ENCODE results near the gene MUSTN1.

The MUSTN1 gene

GRCh38 chr3:52843881-52844280 lies 9.1 kb upstream of the MUSTN1 start:
- no peaks in the 10 kb centered on the region for H3K4me1 ChIP-seq (ENCODE audit: control insufficient read depth, insufficient read depth, low read length, unreplicated experiment)

GRCh38 chr3:52843108-52843865 lies 8.5 kb upstream of the MUSTN1 start:
- H3K4me1 ChIP-seq (ENCODE audit: control insufficient read depth, insufficient read depth, low read length, unreplicated experiment) = no peaks in the 10 kb centered on the region
- H3K27me3 ChIP-seq (ENCODE audit: insufficient read depth, low read length) = no peaks in the 10 kb centered on the region
- no peak overlapping the region for H2AFZ ChIP-seq (ENCODE audit: low read length, unreplicated experiment)
- no peak overlapping the region for H3K27ac ChIP-seq (ENCODE audit: low read depth, low read length)
- H3K4me3 ChIP-seq (ENCODE audit: low read depth, low read length) = no peak overlapping the region
- H3K79me2 ChIP-seq (ENCODE audit: control insufficient read depth, insufficient read depth, low read length, unreplicated experiment) = no peaks in the 10 kb centered on the region
- no peaks in the 10 kb centered on the region for H3K36me3 ChIP-seq (ENCODE audit: insufficient read depth, low read length)

More at GRCh38 chr3:52843881-52844280, 9.1 kb upstream of the MUSTN1 start:
- no peaks in the 10 kb centered on the region for H3K27me3 ChIP-seq (ENCODE audit: insufficient read depth, low read length)
- H3K4me3 ChIP-seq (ENCODE audit: low read depth, low read length) = no peak overlapping the region
- H3K79me2 ChIP-seq (ENCODE audit: control insufficient read depth, insufficient read depth, low read length, unreplicated experiment) = no peaks in the 10 kb centered on the region
- no peak overlapping the region for H2AFZ ChIP-seq (ENCODE audit: low read length, unreplicated experiment)
- no peaks in the 10 kb centered on the region for H3K36me3 ChIP-seq (ENCODE audit: insufficient read depth, low read length)
- H3K27ac ChIP-seq (ENCODE audit: low read depth, low read length) = no peak overlapping the region

- no peaks in the 10 kb centered on the region for H3K36me3 ChIP-seq (ENCODE audit: insufficient read depth, low read length)
- H3K27me3 ChIP-seq (ENCODE audit: insufficient read depth, low read length) = no peaks in the 10 kb centered on the region
- no peaks in the 10 kb centered on the region for H3K79me2 ChIP-seq (ENCODE audit: control insufficient read depth, insufficient read depth, low read length, unreplicated experiment)
- no peak overlapping the region for H3K4me3 ChIP-seq (ENCODE audit: low read depth, low read length)
- no peak overlapping the region for H3K27ac ChIP-seq (ENCODE audit: low read depth, low read length)
- no peaks in the 10 kb centered on the region for H3K4me1 ChIP-seq (ENCODE audit: control insufficient read depth, insufficient read depth, low read length, unreplicated experiment)
- H2AFZ ChIP-seq (ENCODE audit: low read length, unreplicated experiment) = no peak overlapping the region
Observed at GRCh38 chr3:52842424-52842823, 7.6 kb upstream of the MUSTN1 start.

GRCh38 chr3:52841981-52842340 lies 7.1 kb upstream of the MUSTN1 start:
- H3K36me3 ChIP-seq (ENCODE audit: insufficient read depth, low read length) = no peaks in the 10 kb centered on the region
- H3K4me1 ChIP-seq (ENCODE audit: control insufficient read depth, insufficient read depth, low read length, unreplicated experiment) = no peaks in the 10 kb centered on the region
- no peaks in the 10 kb centered on the region for H3K27me3 ChIP-seq (ENCODE audit: insufficient read depth, low read length)
- no peaks in the 10 kb centered on the region for H3K79me2 ChIP-seq (ENCODE audit: control insufficient read depth, insufficient read depth, low read length, unreplicated experiment)
- no peak overlapping the region for H3K4me3 ChIP-seq (ENCODE audit: low read depth, low read length)
- no peak overlapping the region for H3K27ac ChIP-seq (ENCODE audit: low read depth, low read length)
- no peak overlapping the region for H2AFZ ChIP-seq (ENCODE audit: low read length, unreplicated experiment)

- no peaks in the 10 kb centered on the region for H3K4me1 ChIP-seq (ENCODE audit: control insufficient read depth, insufficient read depth, low read length, unreplicated experiment)
- H3K79me2 ChIP-seq (ENCODE audit: control insufficient read depth, insufficient read depth, low read length, unreplicated experiment) = no peaks in the 10 kb centered on the region
- H3K4me3 ChIP-seq (ENCODE audit: low read depth, low read length) = no peak overlapping the region
- H3K36me3 ChIP-seq (ENCODE audit: insufficient read depth, low read length) = no peaks in the 10 kb centered on the region
- no peaks in the 10 kb centered on the region for H3K27me3 ChIP-seq (ENCODE audit: insufficient read depth, low read length)
- H2AFZ ChIP-seq (ENCODE audit: low read length, unreplicated experiment) = no peak overlapping the region
- H3K27ac ChIP-seq (ENCODE audit: low read depth, low read length) = no peak overlapping the region
Observed at GRCh38 chr3:52841211-52841980, 6.6 kb upstream of the MUSTN1 start.

- Histone ChIP-seq H2AFZ (ENCODE audit: low read length, unreplicated experiment) (no peak overlapping the region), H3K27ac (ENCODE audit: low read depth, low read length) (no peak overlapping the region), H3K36me3 (ENCODE audit: insufficient read depth, low read length) (no peaks in the 10 kb centered on the region), H3K4me1 (ENCODE audit: control insufficient read depth, insufficient read depth, low read length, unreplicated experiment) (no peaks in the 10 kb centered on the region), H3K27me3 (ENCODE audit: insufficient read depth, low read length) (no peaks in the 10 kb centered on the region), H3K4me3 (ENCODE audit: low read depth, low read length) (no peak overlapping the region), H3K79me2 (ENCODE audit: control insufficient read depth, insufficient read depth, low read length, unreplicated experiment) (no peaks in the 10 kb centered on the region)
Observed at GRCh38 chr3:52839892-52840545, 5.2 kb upstream of the MUSTN1 start.

GRCh38 chr3:52839268-52839575 lies 4.4 kb upstream of the MUSTN1 start:
- no peak overlapping the region for H2AFZ ChIP-seq (ENCODE audit: low read length, unreplicated experiment)

GRCh38 chr3:52838561-52839267 lies 3.9 kb upstream of the MUSTN1 start:
- H3K27me3 ChIP-seq (ENCODE audit: insufficient read depth, low read length) = no peaks in the 10 kb centered on the region
- H3K79me2 ChIP-seq (ENCODE audit: control insufficient read depth, insufficient read depth, low read length, unreplicated experiment) = no peaks in the 10 kb centered on the region
- no peak overlapping the region for H2AFZ ChIP-seq (ENCODE audit: low read length, unreplicated experiment)
- H3K36me3 ChIP-seq (ENCODE audit: insufficient read depth, low read length) = no peaks in the 10 kb centered on the region
- no peak overlapping the region for H3K27ac ChIP-seq (ENCODE audit: low read depth, low read length)
- H3K4me3 ChIP-seq (ENCODE audit: low read depth, low read length) = no peak overlapping the region
- H3K4me1 ChIP-seq (ENCODE audit: control insufficient read depth, insufficient read depth, low read length, unreplicated experiment) = no peaks in the 10 kb centered on the region

More at GRCh38 chr3:52839268-52839575, 4.4 kb upstream of the MUSTN1 start:
- Histone ChIP-seq H3K4me3 (ENCODE audit: low read depth, low read length) (no peak overlapping the region), H3K79me2 (ENCODE audit: control insufficient read depth, insufficient read depth, low read length, unreplicated experiment) (no peaks in the 10 kb centered on the region), H3K27me3 (ENCODE audit: insufficient read depth, low read length) (no peaks in the 10 kb centered on the region), H3K4me1 (ENCODE audit: control insufficient read depth, insufficient read depth, low read length, unreplicated experiment) (no peaks in the 10 kb centered on the region), H3K27ac (ENCODE audit: low read depth, low read length) (no peak overlapping the region), H3K36me3 (ENCODE audit: insufficient read depth, low read length) (no peaks in the 10 kb centered on the region)

- no peak overlapping the region for H2AFZ ChIP-seq (ENCODE audit: low read length, unreplicated experiment)
- no peaks in the 10 kb centered on the region for H3K27me3 ChIP-seq (ENCODE audit: insufficient read depth, low read length)
- H3K27ac ChIP-seq (ENCODE audit: low read depth, low read length) = no peak overlapping the region
- H3K36me3 ChIP-seq (ENCODE audit: insufficient read depth, low read length) = no peaks in the 10 kb centered on the region
- no peak overlapping the region for H3K4me3 ChIP-seq (ENCODE audit: low read depth, low read length)
- peaks cover 3% of the 10 kb centered on the region for H3K4me1 ChIP-seq (ENCODE audit: control insufficient read depth, insufficient read depth, low read length, unreplicated experiment)
- H3K79me2 ChIP-seq (ENCODE audit: control insufficient read depth, insufficient read depth, low read length, unreplicated experiment) = no peaks in the 10 kb centered on the region
Observed at GRCh38 chr3:52836986-52837385, 2.2 kb upstream of the MUSTN1 start.

GRCh38 chr3:52836471-52836845 lies 1.6 kb upstream of the MUSTN1 start:
- Histone ChIP-seq H3K79me2 (ENCODE audit: control insufficient read depth, insufficient read depth, low read length, unreplicated experiment) (no peaks in the 10 kb centered on the region), H3K4me3 (ENCODE audit: low read depth, low read length) (no peak overlapping the region), H3K36me3 (ENCODE audit: insufficient read depth, low read length) (no peaks in the 10 kb centered on the region), H3K27ac (ENCODE audit: low read depth, low read length) (no peak overlapping the region), H2AFZ (ENCODE audit: low read length, unreplicated experiment) (no peak overlapping the region), H3K27me3 (ENCODE audit: insufficient read depth, low read length) (no peaks in the 10 kb centered on the region), H3K4me1 (ENCODE audit: control insufficient read depth, insufficient read depth, low read length, unreplicated experiment) (peaks cover 8% of the 10 kb centered on the region)
